ENCODE data around the gene GALNT11.

Gene GALNT11

GRCh38 chr7:152144557-152145245 lies 119.2 kb downstream of the GALNT11 start:
- Histone ChIP-seq H3K4me3 (no peak overlapping the region), H3K4me1 (0 out of 2 replicates have a peak, but pooled peaks cover 2% of the 10 kb centered on the region), H3K9me3 (no peaks in the 10 kb centered on the region), H3K36me3 (replicated peaks) (peaks cover 66% of the 10 kb centered on the region), H3K27me3 (ENCODE audit: low read depth) (no peaks in the 10 kb centered on the region)
- in situ Hi-C loops (cut with MboI; ENCODE audit: low sequenced_read_pairs): no loop called here
- no peak for DNase-seq (ENCODE audit: low spot score in 2 of 2)

DNA sequence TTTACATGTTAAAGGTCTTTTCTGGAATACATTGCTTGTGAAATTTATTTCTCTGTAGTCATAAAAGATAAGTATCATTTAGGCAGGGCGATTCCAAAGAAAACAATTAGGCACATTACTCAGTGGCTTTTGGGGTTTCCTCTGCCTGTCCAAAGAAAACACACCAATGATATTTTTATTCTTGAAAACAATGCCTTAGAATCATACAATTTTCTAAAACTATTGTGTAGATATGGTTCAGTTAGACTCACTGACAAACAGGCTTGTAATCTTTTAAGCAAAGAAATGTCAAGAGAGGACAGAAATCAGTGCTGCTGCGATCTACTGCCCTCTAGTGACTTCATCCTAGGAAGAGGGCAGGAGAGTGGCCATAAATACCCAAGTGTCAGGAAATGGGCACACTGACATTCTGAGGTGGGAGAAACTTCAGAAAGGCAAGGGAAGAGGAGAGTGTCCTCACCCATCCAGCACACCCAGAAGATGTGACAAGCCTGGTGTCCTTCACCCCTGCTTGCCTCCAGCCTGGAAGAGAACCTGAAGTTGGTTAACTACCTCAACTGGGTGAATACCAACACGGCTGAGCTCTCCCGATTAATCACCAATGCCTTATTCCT lies 120.5 kb downstream of the GALNT11 start:
- Histone ChIP-seq H3K9me3 (no peaks in the 10 kb centered on the region), H3K27me3 (ENCODE audit: low read depth) (no peaks in the 10 kb centered on the region), H3K4me1 (0 out of 2 replicates have a peak, but pooled peaks cover 2% of the 10 kb centered on the region), H3K36me3 (replicated peaks) (peaks cover 66% of the 10 kb centered on the region), H3K4me3 (no peak overlapping the region)
- in situ Hi-C loops (cut with MboI; ENCODE audit: low sequenced_read_pairs): no loop called here
- DNase-seq (ENCODE audit: low spot score in 2 of 2): peak; percentile 55 to 63

GRCh38 chr7:152148706-152149105 lies 123.2 kb downstream of the GALNT11 start:
- in situ Hi-C loops (cut with MboI; ENCODE audit: low sequenced_read_pairs): no loop called here
- no peak overlapping the region for H3K4me3 ChIP-seq

DNA sequence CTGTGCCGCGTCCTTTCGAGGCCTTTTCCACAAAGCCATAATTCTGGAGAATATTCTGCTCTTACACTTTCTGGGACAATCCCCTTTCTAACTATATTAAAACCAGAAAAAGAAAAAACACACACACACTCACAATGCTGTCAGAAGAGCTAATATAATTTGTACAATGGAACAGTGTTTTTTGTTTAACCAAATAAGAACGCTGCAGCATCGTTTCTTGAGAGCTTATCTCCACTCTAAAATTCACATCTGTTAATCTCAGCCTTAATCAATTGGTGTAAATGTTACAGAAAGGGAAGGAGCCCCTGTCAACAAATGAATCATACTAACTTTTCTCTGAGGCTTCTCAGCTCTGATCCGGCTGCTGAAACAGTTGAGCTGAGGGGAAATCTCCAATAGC lies 123.9 kb downstream of the GALNT11 start:
- in situ Hi-C loops (cut with MboI; ENCODE audit: low sequenced_read_pairs): no loop called here
- Histone ChIP-seq H3K36me3 (replicated peaks) (peaks cover 81% of the 10 kb centered on the region), H3K4me1 (0 out of 2 replicates have a peak, but pooled peaks cover 2% of the 10 kb centered on the region)

More at GRCh38 chr7:152148706-152149105, 123.2 kb downstream of the GALNT11 start:
- Histone ChIP-seq H3K27me3 (ENCODE audit: low read depth) (no peaks in the 10 kb centered on the region), H3K36me3 (replicated peaks) (peaks cover 80% of the 10 kb centered on the region), H3K9me3 (no peaks in the 10 kb centered on the region), H3K4me1 (0 out of 2 replicates have a peak, but pooled peaks cover 2% of the 10 kb centered on the region)
- DNase-seq (ENCODE audit: low spot score in 2 of 2): no peak

DNA sequence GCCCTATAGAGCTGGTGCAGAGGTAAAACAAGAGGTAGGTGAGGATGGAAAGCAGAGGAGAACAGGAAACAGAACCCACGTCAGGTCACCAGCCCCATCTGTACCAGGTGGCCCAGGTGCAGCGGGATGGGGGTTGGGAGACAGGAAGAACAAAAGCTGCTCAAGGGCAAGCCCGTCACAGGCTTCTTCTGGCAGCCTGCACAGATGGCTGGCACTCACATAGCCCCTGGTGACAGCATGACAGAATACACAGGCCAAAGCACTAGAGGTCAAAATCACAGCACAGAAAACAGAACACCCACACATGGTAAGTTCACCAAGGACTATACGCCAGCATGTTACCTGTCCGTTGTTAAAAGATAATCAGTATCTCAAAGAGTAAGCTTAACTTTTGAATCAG lies 126.8 kb downstream of the GALNT11 start:
- no peaks in the 10 kb centered on the region for H3K9me3 ChIP-seq
- peaks cover 77% of the 10 kb centered on the region for H3K36me3 ChIP-seq (replicated peaks)
- no peaks in the 10 kb centered on the region for H3K27me3 ChIP-seq (ENCODE audit: low read depth)
- no peak for DNase-seq (ENCODE audit: low spot score in 2 of 2)
- no peak overlapping the region for H3K4me3 ChIP-seq
- in situ Hi-C loops (cut with MboI; ENCODE audit: low sequenced_read_pairs): no loop called here
- H3K4me1 ChIP-seq: no peaks in the 10 kb centered on the region

More for the DNA sequence above, 123.9 kb downstream of the GALNT11 start:
- DNase-seq (ENCODE audit: low spot score in 2 of 2): no peak
- no peaks in the 10 kb centered on the region for H3K27me3 ChIP-seq (ENCODE audit: low read depth)
- no peak overlapping the region for H3K4me3 ChIP-seq
- no peaks in the 10 kb centered on the region for H3K9me3 ChIP-seq

GRCh38 chr7:152158801-152159587 lies 133.5 kb downstream of the GALNT11 start:
- Histone ChIP-seq H3K27me3 (ENCODE audit: low read depth) (no peaks in the 10 kb centered on the region), H3K4me3 (no peak overlapping the region), H3K36me3 (replicated peaks) (peaks cover 70% of the 10 kb centered on the region), H3K9me3 (no peaks in the 10 kb centered on the region), H3K4me1 (no peaks in the 10 kb centered on the region)
- in situ Hi-C loops (cut with MboI; ENCODE audit: low sequenced_read_pairs): no loop called here
- no peak for DNase-seq (ENCODE audit: low spot score in 2 of 2)

DNA sequence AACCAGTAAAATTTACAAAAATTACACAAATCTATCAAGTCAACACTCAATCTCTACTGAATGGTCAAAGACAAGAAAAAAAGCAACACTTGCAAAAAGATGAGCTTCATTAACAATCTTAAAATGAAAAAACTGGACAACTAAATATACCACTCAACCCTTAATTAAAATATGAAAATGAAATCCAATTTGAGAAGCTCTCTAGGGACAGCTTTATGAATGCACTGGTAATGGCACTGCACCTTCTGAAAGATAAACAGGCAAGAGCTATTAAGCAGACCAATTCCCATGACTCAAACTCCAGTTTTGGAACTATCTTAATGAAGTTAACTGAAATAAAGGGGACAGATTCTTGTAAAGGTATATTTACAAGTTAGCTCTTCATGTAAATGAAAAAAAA lies 135.7 kb downstream of the GALNT11 start:
- in situ Hi-C loops (cut with MboI; ENCODE audit: low sequenced_read_pairs): no loop called here
- Histone ChIP-seq H3K27me3 (ENCODE audit: low read depth) (no peaks in the 10 kb centered on the region), H3K9me3 (no peaks in the 10 kb centered on the region), H3K4me1 (no peaks in the 10 kb centered on the region), H3K36me3 (replicated peaks) (peaks cover 63% of the 10 kb centered on the region), H3K4me3 (no peak overlapping the region)
- DNase-seq (ENCODE audit: low spot score in 2 of 2): no peak

- Histone ChIP-seq H3K4me1 (no peaks in the 10 kb centered on the region), H3K9me3 (no peaks in the 10 kb centered on the region), H3K36me3 (replicated peaks) (peaks cover 66% of the 10 kb centered on the region), H3K4me3 (no peak overlapping the region), H3K27me3 (ENCODE audit: low read depth) (no peaks in the 10 kb centered on the region)
- in situ Hi-C loops (cut with MboI; ENCODE audit: low sequenced_read_pairs): no loop called here
- DNase-seq (ENCODE audit: low spot score in 2 of 2): no peak
Observed at GRCh38 chr7:152162287-152162686, 136.8 kb downstream of the GALNT11 start.

Data from HAP-1 (cell line).